RWPE1 (cell line): ENCODE results near the gene SRP54.

Experiments used
- CTCF ChIA-PET: fragments of 350-600 bp; sonication (Branson Sonifier 250); formaldehyde crosslinking; extraction: SDS; loops from one replicate; lab custom pipeline; 2021; lab: Yijun Ruan, JAX
- POLR2A ChIA-PET: fragments of 400-600 bp; formaldehyde crosslinking; extraction: SDS; loops from one replicate; lab custom pipeline; 2020; ENCODE audit warnings: antibody characterized with exemption; ENCODE audit not compliant: low non-redundant PET; lab: Yijun Ruan, JAX
- DNase-seq: peaks from one replicate; pipeline ENCODE4 v3.0.0; 2012; ENCODE audit warnings: low spot score
- H3K27ac ChIP-seq: fragments of 450-650 bp; 2 replicates; pipeline ENCODE4 v1.5.1; 2017
- TF ChIP-seq, protein P1 (sequence below): fragments of 450-650 bp; conservative IDR thresholded peaks from 2 replicates; pipeline ENCODE4 v1.5.1; 2017; ENCODE audit warnings: low read depth, mild to moderate bottlenecking

SRP54 gene

DNA sequence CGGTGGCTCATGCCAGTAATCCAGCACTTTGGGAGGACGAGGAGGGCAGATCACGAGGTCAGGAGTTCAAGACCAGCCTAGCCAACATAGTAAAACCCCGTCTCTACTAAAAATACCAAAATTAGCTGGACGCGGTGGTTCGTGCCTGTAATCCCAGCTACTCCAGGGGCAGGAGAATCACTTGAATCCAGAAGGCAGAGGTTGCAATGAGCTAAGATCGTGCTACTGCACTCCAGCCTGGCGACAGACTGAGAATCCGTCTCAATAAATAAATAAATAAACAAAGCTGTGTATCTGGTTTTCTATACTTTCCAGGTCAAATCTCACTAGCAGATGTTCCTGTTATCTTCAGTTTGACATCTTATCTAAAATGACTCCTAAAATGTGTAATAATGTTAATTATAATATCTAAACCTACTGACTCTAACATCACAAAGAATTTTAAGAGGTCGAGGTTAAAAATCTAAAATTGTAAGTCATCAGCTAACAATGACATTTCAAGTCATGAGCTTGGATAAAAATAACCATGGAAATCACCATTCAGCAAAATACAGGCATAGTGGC, 2.4 kb upstream of the SRP54 start:
- H3K27ac ChIP-seq, result peak overlapping the region; percentile 96
- POLR2A ChIA-PET, result no interaction called here
- CTCF ChIA-PET, result interaction anchor here (0.6 kb wide), 1 partner anchor 50 kb away, joined by 3 read pairs; no protein-coding TSS in a partner anchor
- TF ChIP-seq, protein P1, sequence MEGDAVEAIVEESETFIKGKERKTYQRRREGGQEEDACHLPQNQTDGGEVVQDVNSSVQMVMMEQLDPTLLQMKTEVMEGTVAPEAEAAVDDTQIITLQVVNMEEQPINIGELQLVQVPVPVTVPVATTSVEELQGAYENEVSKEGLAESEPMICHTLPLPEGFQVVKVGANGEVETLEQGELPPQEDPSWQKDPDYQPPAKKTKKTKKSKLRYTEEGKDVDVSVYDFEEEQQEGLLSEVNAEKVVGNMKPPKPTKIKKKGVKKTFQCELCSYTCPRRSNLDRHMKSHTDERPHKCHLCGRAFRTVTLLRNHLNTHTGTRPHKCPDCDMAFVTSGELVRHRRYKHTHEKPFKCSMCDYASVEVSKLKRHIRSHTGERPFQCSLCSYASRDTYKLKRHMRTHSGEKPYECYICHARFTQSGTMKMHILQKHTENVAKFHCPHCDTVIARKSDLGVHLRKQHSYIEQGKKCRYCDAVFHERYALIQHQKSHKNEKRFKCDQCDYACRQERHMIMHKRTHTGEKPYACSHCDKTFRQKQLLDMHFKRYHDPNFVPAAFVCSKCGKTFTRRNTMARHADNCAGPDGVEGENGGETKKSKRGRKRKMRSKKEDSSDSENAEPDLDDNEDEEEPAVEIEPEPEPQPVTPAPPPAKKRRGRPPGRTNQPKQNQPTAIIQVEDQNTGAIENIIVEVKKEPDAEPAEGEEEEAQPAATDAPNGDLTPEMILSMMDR, result no peak
- no peak for DNase-seq

DNA sequence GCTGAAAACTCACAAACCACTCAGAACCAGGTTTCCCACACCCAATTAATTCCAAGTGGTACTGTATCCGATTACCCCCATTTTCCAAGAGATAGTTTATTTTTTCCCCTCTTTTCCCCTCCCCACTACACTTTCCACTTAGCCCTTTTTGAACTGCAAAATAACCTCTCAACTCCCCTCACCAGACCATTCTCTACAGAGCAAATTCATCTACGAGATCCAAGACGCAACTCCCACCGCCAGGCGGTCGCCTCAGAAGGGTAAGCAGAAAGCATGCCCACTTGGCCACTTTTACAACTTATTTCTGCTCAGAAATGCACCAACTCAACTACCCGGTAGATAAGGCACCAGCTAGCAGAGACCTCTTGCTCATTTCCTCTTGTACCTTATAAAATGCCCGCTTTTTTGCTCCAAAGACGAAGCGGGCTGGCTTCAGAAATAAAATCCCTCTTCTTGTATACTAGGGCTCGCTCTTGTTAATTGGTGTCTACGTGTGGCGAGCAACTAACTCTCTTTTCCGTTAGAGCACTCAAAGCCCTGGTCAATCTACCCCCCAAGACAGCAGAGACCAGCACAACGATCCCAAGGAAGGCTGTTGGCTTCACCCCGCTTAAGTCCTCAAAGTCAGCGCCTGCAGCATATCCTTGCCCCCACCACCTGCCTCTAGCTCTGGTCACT, 910 bp upstream of the SRP54 start:
- peak; percentile 5 for DNase-seq
- peak overlapping the region; percentile 96 for H3K27ac ChIP-seq
- TF ChIP-seq, protein P1, result no peak
- CTCF ChIA-PET, result interaction anchor here (0.6 to 0.7 kb wide), 3 partner anchors 306 to 559 kb away, joined by 3 to 5 read pairs (median 3); no protein-coding TSS in a partner anchor
- POLR2A ChIA-PET, result interaction anchor here (0.6 to 0.8 kb wide), 3 partner anchors 48 to 101 kb away, joined by 3 to 7 read pairs (median 4); no protein-coding TSS in a partner anchor

DNA sequence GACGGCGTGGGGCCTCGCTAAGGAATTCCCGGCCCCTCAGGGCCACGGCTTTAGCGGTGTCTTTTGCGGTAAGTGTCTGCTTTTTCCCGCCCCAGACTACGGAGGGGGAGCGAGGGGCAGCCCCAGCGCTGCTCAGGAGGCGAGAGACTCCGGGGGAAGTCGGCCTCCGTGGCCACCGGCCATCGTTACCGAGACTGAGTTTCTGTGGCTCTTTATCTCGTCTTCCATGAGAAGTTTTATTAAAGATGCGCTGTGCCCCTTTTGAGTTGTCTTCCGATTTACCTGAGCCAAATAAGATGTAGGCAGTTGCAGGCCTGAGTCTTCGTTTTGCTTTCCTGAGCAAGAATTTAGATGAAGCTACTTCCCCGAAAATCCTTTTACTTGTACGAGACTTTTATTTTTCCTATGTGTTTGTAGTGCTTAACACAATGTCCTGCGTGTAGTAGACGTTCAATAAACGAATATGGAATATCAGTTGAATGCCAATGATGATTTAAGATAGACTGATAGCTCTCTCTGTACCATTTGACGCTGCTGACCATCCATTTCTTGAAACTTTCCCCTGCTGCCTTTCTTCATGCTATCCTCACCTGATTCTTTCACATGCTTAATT, 462 bp downstream of the SRP54 start:
- no peak for DNase-seq
- ChIA-PET POLR2A (interaction anchor here (0.7 to 1.0 kb wide), 3 partner anchors 63 to 343 kb away, joined by 3 to 4 read pairs (median 3); partner anchors contain the start of gene FAM177A1), CTCF (interaction anchor here (0.6 kb wide), 2 partner anchors 15 to 235 kb away, joined by 3 to 4 read pairs; no protein-coding TSS in a partner anchor)
- peak overlapping the region; percentile 96 for H3K27ac ChIP-seq
- TF ChIP-seq, protein P1, result no peak

DNA sequence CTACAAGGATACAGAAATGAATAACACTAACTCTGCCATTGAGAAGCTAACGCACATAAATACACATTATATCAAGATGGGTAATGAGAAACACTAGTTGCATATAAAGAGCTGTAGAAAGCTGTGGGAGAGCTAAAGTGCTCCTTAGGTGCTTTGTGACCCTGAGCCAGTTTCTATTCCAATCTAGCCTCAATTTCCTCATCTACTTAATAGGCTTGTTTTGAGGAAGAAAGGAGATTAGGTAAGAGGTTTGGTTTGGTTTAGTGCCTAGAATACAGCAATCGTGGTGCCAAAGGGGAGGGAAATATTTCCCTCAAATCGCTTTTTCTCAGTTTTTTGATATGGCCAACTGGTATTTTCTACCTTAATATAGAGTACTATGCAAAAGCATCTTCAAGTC, 994 bp downstream of the SRP54 start:
- TF ChIP-seq, protein P1, result no peak
- CTCF ChIA-PET, result no interaction called here
- no peak for DNase-seq
- POLR2A ChIA-PET, result no interaction called here
- H3K27ac ChIP-seq, result no peak overlapping the region

DNA sequence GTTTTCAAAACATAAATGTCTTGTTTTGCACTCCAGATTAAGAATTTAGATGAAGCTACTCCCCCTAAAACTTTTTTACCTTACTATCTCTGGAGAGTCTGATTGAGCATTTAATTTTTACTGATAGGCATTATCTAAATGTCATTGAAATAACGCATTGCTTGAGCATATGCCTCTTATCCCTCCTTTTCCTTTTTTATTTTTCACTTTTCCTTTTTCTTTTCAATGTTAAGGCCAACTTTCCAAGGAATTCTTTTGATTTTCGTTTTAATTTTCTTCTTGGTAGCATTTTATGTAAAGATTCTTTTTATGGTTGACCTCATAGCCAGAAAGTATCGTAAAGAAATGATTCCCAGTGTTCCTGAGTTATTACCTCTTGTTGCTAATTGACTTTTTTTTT, 2.9 kb downstream of the SRP54 start:
- ChIA-PET CTCF (interaction anchor here (0.5 kb wide), 1 partner anchor 286 kb away, joined by 3 read pairs; no protein-coding TSS in a partner anchor), POLR2A (no interaction called here)
- TF ChIP-seq, protein P1, result no peak
- H3K27ac ChIP-seq, result no peak overlapping the region
- DNase-seq, result no peak

DNA sequence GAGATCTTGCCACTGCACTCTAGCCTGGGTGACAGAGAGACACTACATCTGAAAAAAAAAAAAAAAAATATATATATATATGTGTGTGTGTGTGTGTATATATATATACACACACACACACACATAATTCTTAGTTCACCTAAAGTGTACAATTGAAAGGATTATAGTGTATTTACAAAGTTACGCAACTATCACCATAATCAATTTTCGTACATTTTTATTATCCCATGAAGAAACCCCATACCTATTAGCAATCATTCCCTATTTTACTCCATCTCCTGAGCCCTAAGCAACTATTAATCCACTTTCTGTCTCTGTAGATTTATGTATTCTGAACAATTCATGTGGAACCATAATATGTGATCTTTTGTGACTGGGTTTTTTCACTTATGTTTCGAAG, 4.4 kb downstream of the SRP54 start:
- TF ChIP-seq, protein P1, result no peak
- ChIA-PET CTCF (no interaction called here), POLR2A (no interaction called here)
- no peak overlapping the region for H3K27ac ChIP-seq
- DNase-seq, result no peak
